Aorta (tissue), 5 donors: Measurements from ENCODE around the gene RANBP3. TPM values are rescaled to one million over a fixed set of nuclear protein-coding genes. Genes with fewer than 3 reads are reported as not detected.
A peak's percentile ranks its signal among the peaks of the same experiment; 100 is the strongest.

Experiments used
- ATAC-seq: fragments of 200-7000 bp; cut with Tn5 transposase; one replicate; pipeline ENCODE4 v1.9.1; 2022; ENCODE audit warnings: moderate library complexity; ENCODE audit not compliant: low FRiP score
- DNase-seq, 2 donors: peaks; one replicate each; pipeline ENCODE4 v3.0.0-alpha.2; 2020
- H3K27ac ChIP-seq, 2 donors: one replicate each; pipeline ENCODE4 v1.5.1; 2013; ENCODE audit warnings: low read length in 2 of 2, mild to moderate bottlenecking in 2 of 2, moderate library complexity in 2 of 2, control low read depth in 1 of 2, inconsistent platforms in 1 of 2, low read depth in 1 of 2
- H3K27me3 ChIP-seq, 2 donors: one replicate each; pipeline ENCODE4 v1.6.1; 2013; ENCODE audit warnings: control low read depth in 1 of 2, low read length in 1 of 2, mild to moderate bottlenecking in 1 of 2, moderate library complexity in 1 of 2; ENCODE audit not compliant: insufficient read depth in 2 of 2, control insufficient read depth in 1 of 2
- H3K36me3 ChIP-seq, 2 donors: one replicate each; pipeline ENCODE4 v1.6.1; 2013; ENCODE audit warnings: control low read depth in 1 of 2, low read length in 1 of 2, mild to moderate bottlenecking in 1 of 2; ENCODE audit not compliant: insufficient read depth in 2 of 2, control insufficient read depth in 1 of 2
- H3K4me1 ChIP-seq, 2 donors: one replicate each; pipeline ENCODE4 v1.6.1; 2013; ENCODE audit warnings: low read length in 2 of 2, control low read depth in 1 of 2, mild to moderate bottlenecking in 1 of 2, moderate library complexity in 1 of 2; ENCODE audit not compliant: insufficient read depth in 2 of 2, control insufficient read depth in 1 of 2
- H3K4me3 ChIP-seq, 2 donors: one replicate each; pipeline ENCODE4 v1.5.1; 2013; ENCODE audit warnings: low read length in 2 of 2, control low read depth in 1 of 2, mild to moderate bottlenecking in 1 of 2
- H3K9me3 ChIP-seq: one replicate; pipeline ENCODE4 v1.6.1; 2013; ENCODE audit warnings: mild to moderate bottlenecking, low read length; ENCODE audit not compliant: control insufficient read depth
- WGBS, 2 donors: extraction: QIAGEN DNeasy Blood & Tissue Kit; methylation state at CpG; one replicate each; pipeline ENCODE4 v1.1.7; 2013; 5-methylcytosine and 5-hydroxymethylcytosine counted together
- intact Hi-C, 2 donors: fragments of 100-400 bp; cut with DNase I; formaldehyde crosslinking; loops; one replicate each; pipeline versions ENCODE4 v1.14.2 to v1.15.0; 2022
- polyA plus RNA-seq, 2 donors: library from polyadenylated mRNA; stranded (reverse); fragments of 200-250 nt; gene quantifications; one replicate each; pipeline ENCODE4 v1.2.3, GENCODE V29; 2013
- total RNA-seq, 2 donors: library from RNA; stranded (reverse); fragmentation: NEBNext Ultra II Directional; extraction: Animal tissue kit (Norgen Biotek cat#: 25700); gene quantifications; one replicate each; pipeline ENCODE4 v1.2.1, GENCODE V29; 2021
- donor health status: healthy with polysubstance abuse.
- donor health status: Bipolar disorder and iron deficiency.
- donor health status: DM: no; HTN: no; CAD: no.
- donor health status: DM: no; HTN: no; CAD: no.
- donor health status: DM: yes; HTN: yes; CAD: no.

RANBP3 gene
- total and polyA plus RNA-seq, 4 donors, result 19.5 to 63.2 (median 50.6) TPM

DNA sequence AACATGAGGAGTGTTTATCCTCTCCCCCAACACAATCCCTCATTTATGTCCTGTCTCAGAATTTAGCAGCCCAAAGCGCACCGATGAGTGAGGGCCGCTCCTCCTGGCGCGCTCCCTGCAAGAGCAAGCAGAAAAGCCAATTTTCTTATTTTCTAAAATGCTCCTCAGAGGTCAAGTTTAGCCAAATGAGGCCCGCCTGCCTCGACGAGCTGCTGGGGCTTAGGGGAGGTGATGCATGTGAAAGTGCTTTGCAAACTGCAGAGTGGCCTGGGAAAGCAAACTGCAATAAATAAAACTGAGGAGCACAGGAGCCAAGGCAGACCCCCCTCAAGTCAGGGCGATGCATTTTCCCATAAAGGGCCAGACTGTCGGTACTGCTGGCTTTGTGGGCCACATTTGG lies 34.9 kb downstream of the RANBP3 start:
- Histone ChIP-seq H3K4me3 (no peak overlapping the region), H3K36me3 (peaks cover 0 to 4% of the 10 kb centered on the region in 2 donors), H3K9me3 (no peaks in the 10 kb centered on the region), H3K4me1 (no peaks in the 10 kb centered on the region), H3K27ac (no peak overlapping the region), H3K27me3 (no peaks in the 10 kb centered on the region)
- ATAC-seq (no peak), DNase-seq (no peak)
- WGBS, 2 donors, result 70 to 80% methylated on average over 10 of the region's 10 CpGs
- intact Hi-C loops, result no loop called here

DNA sequence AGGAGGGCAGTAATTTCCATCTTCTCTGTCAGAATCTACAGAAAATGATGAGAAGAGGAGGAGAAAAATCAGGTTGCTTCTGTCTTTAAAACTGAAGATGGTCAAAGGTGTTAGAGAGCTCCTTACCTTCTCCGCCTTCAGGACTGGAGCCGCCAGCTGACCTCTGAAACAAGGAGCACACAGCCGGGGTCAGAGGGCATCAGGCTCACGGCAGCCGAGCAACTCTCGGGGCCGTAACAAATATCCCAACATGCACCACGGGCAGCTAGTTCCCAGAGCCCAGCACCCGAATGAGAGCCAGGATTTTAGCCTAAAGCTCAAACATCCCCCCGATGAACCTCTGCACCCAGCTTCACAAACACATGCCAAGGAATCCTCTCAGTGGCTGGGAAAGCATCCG lies 36.3 kb downstream of the RANBP3 start:
- no peaks in the 10 kb centered on the region for H3K9me3 ChIP-seq
- 86 to 87% methylated on average over 11 of the region's 11 CpGs for WGBS, 2 donors
- H3K27me3 ChIP-seq, result no peaks in the 10 kb centered on the region
- ATAC-seq, result no peak
- no peak overlapping the region for H3K27ac ChIP-seq
- intact Hi-C loops, result no loop called here
- no peak for DNase-seq
- H3K4me1 ChIP-seq, result no peaks in the 10 kb centered on the region
- H3K4me3 ChIP-seq, result no peak overlapping the region
- H3K36me3 ChIP-seq, result peaks cover 0 to 4% of the 10 kb centered on the region in 2 donors

DNA sequence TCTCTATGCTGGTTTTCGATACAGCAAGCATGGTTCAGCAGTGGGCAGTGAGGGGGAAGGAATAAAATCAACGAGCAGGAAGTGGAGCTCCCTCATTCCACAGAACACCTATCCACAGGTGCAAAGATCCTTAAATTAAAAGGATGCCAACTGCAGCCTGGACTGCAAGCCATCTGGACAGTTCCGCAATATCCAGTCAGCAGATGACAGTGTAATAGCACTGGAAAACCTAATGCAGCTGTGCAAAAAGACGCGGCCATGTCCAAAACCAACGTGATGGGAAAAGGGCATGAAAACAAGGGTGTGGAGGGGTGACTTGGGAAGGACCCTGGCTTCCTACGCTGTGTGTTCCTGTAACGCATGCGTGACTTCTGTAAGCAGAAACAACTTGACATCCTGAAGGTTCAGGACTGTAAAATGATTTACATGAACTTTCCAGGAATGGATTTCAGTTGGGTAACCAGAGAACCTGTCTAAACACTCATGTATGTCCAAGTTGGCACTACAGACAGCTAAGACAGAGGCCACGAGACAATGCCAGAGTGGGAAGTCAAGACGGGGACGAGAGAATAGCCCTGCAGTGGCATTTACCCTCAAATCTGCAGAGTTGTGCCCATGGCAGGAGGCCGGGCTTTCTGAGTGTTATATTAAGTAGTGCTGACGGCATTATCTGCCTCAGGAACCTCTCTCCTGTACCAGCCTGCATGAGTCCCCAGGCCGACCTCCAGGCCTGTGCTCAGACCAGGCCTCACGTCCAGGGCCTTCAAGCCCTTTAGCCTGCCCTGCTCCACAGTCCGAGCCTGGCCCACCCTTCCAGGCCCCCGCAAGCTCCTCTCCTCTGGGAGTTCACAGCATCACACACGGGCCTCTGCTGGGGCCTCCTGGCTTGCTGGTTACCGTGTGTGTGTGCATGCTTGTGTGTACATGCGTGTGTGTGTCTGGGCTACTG lies 37.4 kb downstream of the RANBP3 start:
- no peaks in the 10 kb centered on the region for H3K9me3 ChIP-seq
- no peak overlapping the region for H3K4me3 ChIP-seq
- H3K36me3 ChIP-seq, result peaks cover 0 to 4% of the 10 kb centered on the region in 2 donors
- no peaks in the 10 kb centered on the region for H3K27me3 ChIP-seq
- DNase-seq (no peak), ATAC-seq (no peak)
- no peaks in the 10 kb centered on the region for H3K4me1 ChIP-seq
- intact Hi-C loops, result no loop called here
- no peak overlapping the region for H3K27ac ChIP-seq
- 85 to 87% methylated on average over 21 of the region's 21 CpGs for WGBS, 2 donors

DNA sequence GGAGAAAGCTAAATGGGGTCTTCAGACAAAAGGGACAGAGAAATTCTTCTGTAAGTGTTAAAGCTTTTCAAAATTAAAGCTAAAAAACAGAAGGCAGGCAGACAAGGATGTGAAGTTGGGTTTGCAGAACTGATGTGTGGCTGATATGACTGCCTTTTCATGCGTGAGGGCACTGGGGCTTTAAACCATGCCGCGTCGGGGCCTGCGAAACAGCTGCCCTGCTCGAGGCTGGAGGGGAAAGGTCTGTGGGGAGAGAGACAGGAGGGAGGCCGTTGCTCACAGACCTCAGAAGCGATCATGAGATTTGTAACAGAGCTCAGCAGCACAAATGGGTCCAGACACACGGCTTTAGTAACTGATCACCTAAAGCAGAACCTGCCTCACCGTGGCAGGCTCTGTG lies 40.4 kb downstream of the RANBP3 start:
- H3K27ac ChIP-seq, result no peak overlapping the region
- H3K9me3 ChIP-seq, result no peaks in the 10 kb centered on the region
- H3K4me1 ChIP-seq, result no peaks in the 10 kb centered on the region
- no peak overlapping the region for H3K4me3 ChIP-seq
- intact Hi-C loops, result no loop called here
- H3K27me3 ChIP-seq, result no peaks in the 10 kb centered on the region
- WGBS, 2 donors, result 80 to 84% methylated on average over 10 of the region's 10 CpGs
- no peak for ATAC-seq
- peaks cover 0 to 7% of the 10 kb centered on the region in 2 donors for H3K36me3 ChIP-seq
- no peak for DNase-seq

DNA sequence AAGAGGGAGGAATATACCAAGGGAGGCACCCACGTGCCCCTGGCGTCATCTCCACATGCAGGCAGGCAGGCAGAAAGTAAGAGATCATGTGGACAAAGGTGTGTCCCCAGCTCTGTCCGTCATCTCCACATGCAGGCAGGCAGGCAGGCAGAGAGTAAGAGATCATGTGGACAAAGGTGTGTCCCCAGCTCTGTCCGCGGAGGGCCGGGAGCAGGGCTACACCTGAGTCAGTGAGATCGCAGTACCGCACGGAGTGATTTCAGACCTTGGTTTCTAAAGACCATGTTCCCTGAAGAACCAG lies 41.7 kb downstream of the RANBP3 start:
- intact Hi-C loops, result no loop called here
- no peaks in the 10 kb centered on the region for H3K27me3 ChIP-seq
- no peaks in the 10 kb centered on the region for H3K9me3 ChIP-seq
- WGBS, 2 donors, result 93 to 96% methylated on average over 9 of the region's 9 CpGs
- DNase-seq (no peak), ATAC-seq (no peak)
- H3K36me3 ChIP-seq, result peaks cover 0 to 7% of the 10 kb centered on the region in 2 donors
- H3K4me1 ChIP-seq, result no peaks in the 10 kb centered on the region
- no peak overlapping the region for H3K4me3 ChIP-seq
- no peak overlapping the region for H3K27ac ChIP-seq

DNA sequence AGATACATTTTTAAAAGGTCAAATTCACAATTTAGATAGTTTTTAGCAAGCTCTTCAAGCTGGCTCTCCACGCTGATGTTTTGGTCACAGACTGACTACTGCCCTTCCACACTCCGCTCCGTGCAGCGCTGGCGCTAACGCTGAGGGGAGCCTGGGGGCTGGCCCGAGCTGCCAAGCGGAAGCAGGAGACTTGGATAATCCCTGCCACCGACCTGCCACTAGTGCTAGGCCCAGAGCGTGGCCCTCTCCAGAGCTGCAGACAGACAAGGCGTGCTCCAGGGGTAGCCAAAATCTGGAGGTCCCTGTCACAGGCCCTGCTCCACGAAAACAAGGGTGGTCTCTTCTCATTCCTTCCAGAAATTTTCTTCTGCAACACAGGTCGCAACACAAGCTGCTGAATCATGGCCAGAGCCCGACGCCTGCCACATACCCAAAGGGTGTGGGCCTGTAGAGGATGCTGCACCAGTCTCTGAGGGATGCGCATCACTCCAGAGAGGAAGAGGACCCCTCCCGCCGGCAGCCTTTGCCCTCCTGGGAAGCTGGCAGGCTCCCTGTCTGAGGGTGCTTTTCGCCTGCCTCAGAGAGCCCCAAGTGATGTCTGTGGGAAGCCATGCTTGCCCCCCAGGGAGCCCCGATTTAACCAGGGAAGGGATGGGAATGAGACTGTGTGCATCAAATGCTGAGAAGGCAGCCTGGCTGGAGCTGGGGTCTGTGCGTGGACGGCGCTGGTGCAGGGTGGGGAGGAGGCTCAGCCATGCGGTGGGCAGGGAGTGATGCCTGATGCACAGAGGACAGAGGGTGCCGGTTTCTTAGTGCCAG lies 42.3 kb downstream of the RANBP3 start:
- DNase-seq (no peak), ATAC-seq (peak; percentile 37)
- intact Hi-C loops, result no loop called here
- H3K9me3 ChIP-seq, result no peaks in the 10 kb centered on the region
- no peak overlapping the region for H3K27ac ChIP-seq
- no peaks in the 10 kb centered on the region for H3K27me3 ChIP-seq
- H3K4me3 ChIP-seq, result no peak overlapping the region
- H3K4me1 ChIP-seq, result no peaks in the 10 kb centered on the region
- peaks cover 0 to 4% of the 10 kb centered on the region in 2 donors for H3K36me3 ChIP-seq
- 74 to 75% methylated on average over 25 of the region's 25 CpGs for WGBS, 2 donors

DNA sequence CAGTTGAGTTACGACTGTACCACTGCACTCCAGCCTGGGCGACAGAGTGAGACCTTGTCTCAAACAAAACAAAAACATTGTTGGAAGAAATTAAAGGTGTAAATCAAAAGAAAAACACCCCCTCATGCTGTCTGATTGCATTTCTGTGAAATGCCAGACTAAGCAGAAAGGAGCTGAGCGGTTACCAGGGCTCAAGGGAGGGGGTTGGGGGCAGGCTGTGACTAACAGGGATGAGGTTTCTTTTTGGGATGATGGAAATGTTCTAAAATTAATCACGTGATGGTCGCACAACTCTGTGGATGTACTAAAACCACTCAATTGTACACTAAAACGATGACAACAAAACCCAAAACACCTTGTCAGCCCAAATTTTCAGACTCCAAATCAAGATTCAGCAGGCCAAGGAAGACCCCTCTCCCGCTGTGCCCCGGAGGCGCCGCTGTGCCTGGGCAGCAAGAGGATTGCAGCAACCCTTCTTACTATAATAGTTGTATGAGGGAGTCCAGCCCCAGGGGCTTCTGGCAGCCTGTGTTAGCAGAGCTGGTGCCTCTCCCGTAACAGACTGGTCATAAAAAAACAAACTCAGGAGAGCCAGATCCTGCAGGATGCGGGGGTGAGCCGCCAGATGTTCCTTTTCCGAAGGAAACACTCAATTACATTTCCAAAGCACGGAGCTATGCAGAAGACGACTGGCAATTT lies 43.0 kb downstream of the RANBP3 start:
- no peaks in the 10 kb centered on the region for H3K27me3 ChIP-seq
- H3K27ac ChIP-seq, result no peak overlapping the region
- WGBS, 2 donors, result 54 to 57% methylated on average over 16 of the region's 16 CpGs
- no peaks in the 10 kb centered on the region for H3K4me1 ChIP-seq
- DNase-seq, result no peak
- ATAC-seq, result no peak
- H3K4me3 ChIP-seq, result no peak overlapping the region
- H3K36me3 ChIP-seq, result peaks cover 0 to 3% of the 10 kb centered on the region in 2 donors
- intact Hi-C loops, result no loop called here
- H3K9me3 ChIP-seq, result no peaks in the 10 kb centered on the region

DNA sequence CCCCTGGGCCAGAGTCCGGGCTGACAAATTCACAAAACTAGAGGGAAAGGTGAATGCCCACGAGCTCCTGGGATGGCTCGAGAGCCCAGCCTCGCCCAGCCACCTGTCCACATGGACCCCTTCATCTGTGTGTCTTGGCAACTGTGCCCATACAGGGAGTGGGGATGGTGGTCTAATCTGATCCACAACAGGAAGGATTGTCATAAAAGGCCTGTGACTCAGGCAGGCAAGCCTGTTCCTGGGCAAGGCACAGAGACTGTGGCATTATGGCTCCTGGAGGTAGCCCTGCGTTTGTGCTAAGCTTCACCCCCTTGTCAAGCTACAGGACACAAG lies 43.9 kb downstream of the RANBP3 start:
- DNase-seq (no peak), ATAC-seq (no peak)
- no peak overlapping the region for H3K4me3 ChIP-seq
- no peak overlapping the region for H3K27ac ChIP-seq
- 87 to 91% methylated on average over 5 of the region's 5 CpGs for WGBS, 2 donors
- H3K9me3 ChIP-seq, result no peaks in the 10 kb centered on the region
- intact Hi-C loops, result no loop called here
- no peaks in the 10 kb centered on the region for H3K4me1 ChIP-seq
- peaks cover 0 to 7% of the 10 kb centered on the region in 2 donors for H3K36me3 ChIP-seq
- no peaks in the 10 kb centered on the region for H3K27me3 ChIP-seq
